Astrocyte of the hippocampus (primary cell): ENCODE results near the gene SLC25A6.
"Not testable (repeated sequence)": the region's sequence is repeated elsewhere in the genome, so short reads cannot be mapped to it uniquely, and the experiment has no call there.

Experiments used
- DNase-seq: peaks from one replicate; pipeline ENCODE4 v3.0.0; 2011; ENCODE audit warnings: low read depth, low spot score

SLC25A6 gene

GRCh38 chrX:1416327-1416784 is 24.4 kb upstream of the SLC25A6 start:
- no peak for DNase-seq

- DNase-seq = no peak
These were observed 20.7 kb upstream of the SLC25A6 start for GRCh38 chrX:1412551-1413161.

- no peak for DNase-seq
These were observed 19.4 kb upstream of the SLC25A6 start for GRCh38 chrX:1411326-1411725.

- DNase-seq = no peak
These were observed 15.1 kb upstream of the SLC25A6 start for GRCh38 chrX:1407035-1407434.

GRCh38 chrX:1405769-1406168 is 13.9 kb upstream of the SLC25A6 start:
- DNase-seq = not testable (repeated sequence)

GRCh38 chrX:1403867-1404266 is 12.0 kb upstream of the SLC25A6 start:
- DNase-seq = not testable (repeated sequence)

GRCh38 chrX:1403228-1403627 is 11.3 kb upstream of the SLC25A6 start:
- DNase-seq = no peak

- no peak for DNase-seq
These were observed 9.9 kb upstream of the SLC25A6 start for GRCh38 chrX:1401611-1402430.

- DNase-seq = no peak
These were observed 9.0 kb upstream of the SLC25A6 start for GRCh38 chrX:1400742-1401471.

- DNase-seq = no peak
These were observed 8.1 kb upstream of the SLC25A6 start for GRCh38 chrX:1400049-1400448.

- peak; percentile 42 for DNase-seq
These were observed 6.8 kb upstream of the SLC25A6 start for GRCh38 chrX:1398431-1399340.

GRCh38 chrX:1397441-1398270 is 5.7 kb upstream of the SLC25A6 start:
- DNase-seq = no peak

- DNase-seq = no peak
These were observed 5.1 kb upstream of the SLC25A6 start for GRCh38 chrX:1397001-1397400.

GRCh38 chrX:1395646-1396216 is 3.8 kb upstream of the SLC25A6 start:
- no peak for DNase-seq

- DNase-seq = no peak
These were observed 3.0 kb upstream of the SLC25A6 start for GRCh38 chrX:1394731-1395501.

- DNase-seq = no peak
These were observed 2.1 kb upstream of the SLC25A6 start for GRCh38 chrX:1393871-1394615.

- peak; percentile 86 for DNase-seq
These were observed 609 bp upstream of the SLC25A6 start for GRCh38 chrX:1392376-1393068.

GRCh38 chrX:1391370-1391706 is 575 bp downstream of the SLC25A6 start:
- peak; percentile 97 for DNase-seq
